GM12878 (cell line): Measurements from ENCODE around the gene SMIM1. TPM values are rescaled to one million over a fixed set of nuclear protein-coding genes. Genes with fewer than 3 reads are reported as not detected.

Experiments used
- ATAC-seq: fragments of 200-7000 bp; cut with Tn5 transposase; 3 replicates; pipeline ENCODE4 v1.9.1; 2020; ENCODE audit warnings: mild to moderate bottlenecking, moderate library complexity
- BruUV-seq: library from RNA; stranded (reverse); fragments of 400-500 nt; replicated peaks from 2 replicates; lab custom pipeline; 2021; lab: Mats Ljungman, UMichigan
- CTCF ChIA-PET: fragments of 300-600 bp; sonication (Branson Sonifier 250); formaldehyde crosslinking; extraction: SDS; loops from one replicate; lab custom pipeline; 2021; ENCODE audit warnings: inconsistent platforms; lab: Yijun Ruan, JAX
- POLR2A ChIA-PET: fragments of 350-600 bp; formaldehyde crosslinking; extraction: SDS; loops from one replicate; lab custom pipeline; 2021; ENCODE audit warnings: inconsistent platforms; lab: Charles Lee
- RAD21 ChIA-PET: fragments of 300-600 bp; sonication (Branson Sonifier 250); formaldehyde crosslinking; loops from one replicate; lab custom pipeline; 2023; ENCODE audit warnings: antibody characterized with exemption; ENCODE audit not compliant: unreplicated experiment; lab: Charles Lee
- SMC1A ChIA-PET: fragments of 300-600 bp; sonication (Branson Sonifier 250); formaldehyde crosslinking; loops from one replicate; lab custom pipeline; 2023; ENCODE audit not compliant: unreplicated experiment, uncharacterized antibody; lab: Charles Lee
- DNase-seq: peaks from one replicate; pipeline ENCODE4 v3.0.0-alpha.2; 2011; ENCODE audit warnings: low read depth, low spot score
- FAIRE-seq: peaks from 3 replicates; lab custom pipeline; 2011; peaks lifted over from hg19 to GRCh38; lab: Jason Lieb, UNC
- H2AFZ ChIP-seq: 2 replicates; pipeline ENCODE4 v1.6.0; 2011; ENCODE audit warnings: low read depth, low read length, control low read depth; ENCODE audit not compliant: control insufficient read depth
- H3K27ac ChIP-seq: 2 replicates; pipeline ENCODE4 v1.5.1; 2011; ENCODE audit warnings: control low read depth; ENCODE audit not compliant: control insufficient read depth, insufficient read depth
- H3K27me3 ChIP-seq, 2 experiments: replicated peaks in 1 of 2; 2 replicates each; pipeline versions ENCODE4 v1.6.0 to v1.6.1; 2011; ENCODE audit warnings: low read length in 1 of 2; ENCODE audit not compliant: control insufficient read depth in 2 of 2, insufficient read depth in 2 of 2
- H3K36me3 ChIP-seq, 2 experiments: 2 replicates each; pipeline ENCODE4 v1.5.1; 2011; ENCODE audit warnings: low read length in 1 of 2; ENCODE audit not compliant: control insufficient read depth in 2 of 2, insufficient read depth in 2 of 2
- H3K4me1 ChIP-seq: 2 replicates; pipeline ENCODE4 v1.6.1; 2011; ENCODE audit warnings: mild to moderate bottlenecking, low read length, moderate library complexity, mixed read lengths; ENCODE audit not compliant: control insufficient read depth, insufficient read depth
- H3K4me2 ChIP-seq: 2 replicates; pipeline ENCODE4 v1.6.0; 2011; ENCODE audit warnings: control low read depth; ENCODE audit not compliant: control insufficient read depth, insufficient read depth
- H3K4me3 ChIP-seq: fragments of 200-600 bp; sonication (generic); 2 replicates; pipeline ENCODE4 v1.5.1; 2016
- H3K79me2 ChIP-seq: 2 replicates; pipeline ENCODE4 v1.6.0; 2011; ENCODE audit warnings: low read length; ENCODE audit not compliant: control insufficient read depth, insufficient read depth
- H3K9ac ChIP-seq: 2 replicates; pipeline ENCODE4 v1.8.0; 2011; ENCODE audit warnings: low read length, control low read depth, mixed read lengths; ENCODE audit not compliant: control insufficient read depth, insufficient read depth
- H3K9me3 ChIP-seq: replicated peaks from 3 replicates; pipeline ENCODE4 v1.5.1; 2011; ENCODE audit warnings: mild to moderate bottlenecking, low read length; ENCODE audit not compliant: control insufficient read depth, insufficient read depth
- H4K20me1 ChIP-seq: 2 replicates; pipeline ENCODE4 v1.6.0; 2011; ENCODE audit not compliant: control insufficient read depth, insufficient read depth
- ATF2 ChIP-seq: IDR thresholded peaks from 2 replicates; pipeline ENCODE4 v1.6.1; 2012; ENCODE audit warnings: low read length, inconsistent platforms
- ATF7 ChIP-seq: fragments of 450-650 bp; IDR thresholded peaks from 2 replicates; pipeline ENCODE4 v1.6.1; 2016; ENCODE audit warnings: low read depth, mild to moderate bottlenecking
- CEBPZ ChIP-seq: fragments of 150-350 bp; IDR thresholded peaks from 2 replicates; pipeline ENCODE4 v1.6.1; 2016; ENCODE audit warnings: low read depth, low read length
- IKZF1 ChIP-seq: fragments of 450-650 bp; conservative IDR thresholded peaks from 2 replicates; pipeline ENCODE4 v1.6.1; 2017; ENCODE audit warnings: antibody characterized with exemption, mild to moderate bottlenecking
- MEF2A ChIP-seq: IDR thresholded peaks from 2 replicates; pipeline ENCODE4 v1.6.1; 2011; ENCODE audit warnings: low read depth, mild to moderate bottlenecking, low read length, moderate library complexity; ENCODE audit not compliant: insufficient read depth
- TBL1XR1 ChIP-seq: IDR thresholded peaks from 2 replicates; pipeline ENCODE4 v1.6.1; 2012; ENCODE audit warnings: low read depth, low read length, improper control_type of control experiment
- TCF3 ChIP-seq: IDR thresholded peaks from 2 replicates; pipeline ENCODE4 v1.6.1; 2012; ENCODE audit warnings: low read depth, mild to moderate bottlenecking, low read length, borderline replicate concordance; ENCODE audit not compliant: insufficient read depth
- YBX1 ChIP-seq: fragments of 450-650 bp; IDR thresholded peaks from 2 replicates; pipeline ENCODE4 v1.6.1; 2016; ENCODE audit warnings: antibody characterized with exemption
- WGBS: methylation state at CpG from one replicate; pipeline ENCODE4 v1.1.6; 2016; ENCODE audit warnings: low lambda C conversion rate; ENCODE audit not compliant: insufficient replicate concordance, insufficient coverage; ENCODE audit errors: missing lambda C conversion rate; 5-methylcytosine and 5-hydroxymethylcytosine counted together
- in situ Hi-C: fragments of 300-500 bp; cut with MboI; formaldehyde crosslinking; loops from 9 replicates; pipeline ENCODE4 v1.14.3; 2018; ENCODE audit warnings: mixed read lengths
- intact Hi-C: fragments of 100-400 bp; cut with micrococcal nuclease; formaldehyde crosslinking; loops from one replicate; pipeline ENCODE4 v1.14.2; 2022; ENCODE audit not compliant: unreplicated experiment
- polyA plus RNA-seq, 11 experiments: library from polyadenylated mRNA; depleted of rRNA in 4 of 11; unstranded in 6 of 11; stranded (reverse) in 5 of 11; fragments of >200 nt; fragmentation: Nextera tagmentation in 4 of 11; fragmentation: Illumina TruSeq in 1 of 11; extraction: Ambion mirVana in 4 of 11; extraction: Trizol in 1 of 11; gene quantifications; 1 replicate in 1 of 11; 2 replicates in 10 of 11; pipeline versions ENCODE4 v1.2.1 to v1.2.3, GENCODE V29; 2011 to 2016; ENCODE audit warnings: inconsistent platforms in 2 of 11, missing spikeins in 2 of 11, low read depth in 1 of 11
- total RNA-seq, 4 experiments: library from RNA; depleted of rRNA in 3 of 4; stranded (reverse); fragments of >200 nt in 3 of 4; fragmentation: Illumina TruSeq in 1 of 4; extraction: Trizol in 1 of 4; gene quantifications; 2 replicates each; pipeline versions ENCODE4 v1.2.1 to v1.2.3, GENCODE V29; 2013 to 2021
- TF ChIP-seq, protein P1 (sequence below): IDR thresholded peaks from 2 replicates; pipeline ENCODE4 v1.6.1; 2012; ENCODE audit warnings: improper control_type of control experiment, low read depth, low read length; ENCODE audit not compliant: insufficient replicate concordance

Gene SMIM1
- total and polyA plus RNA-seq, 10 of the 15 experiments (the other 5 are each of a cell fraction or from before 2014, with no cell fraction given) = 0.30 to 0.37 TPM; not detected in 8

- ChIA-PET CTCF (interaction anchor here (1.6 kb wide), 1 partner anchor 14 kb away, joined by 3 read pairs; no protein-coding TSS in a partner anchor), RAD21 (interaction anchor here (0.6 to 0.7 kb wide), 2 partner anchors 256 to 297 kb away, joined by 3 read pairs; no protein-coding TSS in a partner anchor), POLR2A (no interaction called here), SMC1A (no interaction called here)
- H4K20me1 ChIP-seq = no peaks in the 10 kb centered on the region
- FAIRE-seq = no peak
- H3K4me3 ChIP-seq = no peak overlapping the region
- intact Hi-C loops (no loop called here), in situ Hi-C loops (no loop called here)
- no peak for TF ChIP-seq ATF2
- TF ChIP-seq YBX1 = no peak
- TF ChIP-seq CEBPZ = no peak
- TF ChIP-seq IKZF1 = no peak
- no peak for TF ChIP-seq TBL1XR1
- no peak for TF ChIP-seq MEF2A
- TF ChIP-seq ATF7 = no peak
- TF ChIP-seq, protein P1, sequence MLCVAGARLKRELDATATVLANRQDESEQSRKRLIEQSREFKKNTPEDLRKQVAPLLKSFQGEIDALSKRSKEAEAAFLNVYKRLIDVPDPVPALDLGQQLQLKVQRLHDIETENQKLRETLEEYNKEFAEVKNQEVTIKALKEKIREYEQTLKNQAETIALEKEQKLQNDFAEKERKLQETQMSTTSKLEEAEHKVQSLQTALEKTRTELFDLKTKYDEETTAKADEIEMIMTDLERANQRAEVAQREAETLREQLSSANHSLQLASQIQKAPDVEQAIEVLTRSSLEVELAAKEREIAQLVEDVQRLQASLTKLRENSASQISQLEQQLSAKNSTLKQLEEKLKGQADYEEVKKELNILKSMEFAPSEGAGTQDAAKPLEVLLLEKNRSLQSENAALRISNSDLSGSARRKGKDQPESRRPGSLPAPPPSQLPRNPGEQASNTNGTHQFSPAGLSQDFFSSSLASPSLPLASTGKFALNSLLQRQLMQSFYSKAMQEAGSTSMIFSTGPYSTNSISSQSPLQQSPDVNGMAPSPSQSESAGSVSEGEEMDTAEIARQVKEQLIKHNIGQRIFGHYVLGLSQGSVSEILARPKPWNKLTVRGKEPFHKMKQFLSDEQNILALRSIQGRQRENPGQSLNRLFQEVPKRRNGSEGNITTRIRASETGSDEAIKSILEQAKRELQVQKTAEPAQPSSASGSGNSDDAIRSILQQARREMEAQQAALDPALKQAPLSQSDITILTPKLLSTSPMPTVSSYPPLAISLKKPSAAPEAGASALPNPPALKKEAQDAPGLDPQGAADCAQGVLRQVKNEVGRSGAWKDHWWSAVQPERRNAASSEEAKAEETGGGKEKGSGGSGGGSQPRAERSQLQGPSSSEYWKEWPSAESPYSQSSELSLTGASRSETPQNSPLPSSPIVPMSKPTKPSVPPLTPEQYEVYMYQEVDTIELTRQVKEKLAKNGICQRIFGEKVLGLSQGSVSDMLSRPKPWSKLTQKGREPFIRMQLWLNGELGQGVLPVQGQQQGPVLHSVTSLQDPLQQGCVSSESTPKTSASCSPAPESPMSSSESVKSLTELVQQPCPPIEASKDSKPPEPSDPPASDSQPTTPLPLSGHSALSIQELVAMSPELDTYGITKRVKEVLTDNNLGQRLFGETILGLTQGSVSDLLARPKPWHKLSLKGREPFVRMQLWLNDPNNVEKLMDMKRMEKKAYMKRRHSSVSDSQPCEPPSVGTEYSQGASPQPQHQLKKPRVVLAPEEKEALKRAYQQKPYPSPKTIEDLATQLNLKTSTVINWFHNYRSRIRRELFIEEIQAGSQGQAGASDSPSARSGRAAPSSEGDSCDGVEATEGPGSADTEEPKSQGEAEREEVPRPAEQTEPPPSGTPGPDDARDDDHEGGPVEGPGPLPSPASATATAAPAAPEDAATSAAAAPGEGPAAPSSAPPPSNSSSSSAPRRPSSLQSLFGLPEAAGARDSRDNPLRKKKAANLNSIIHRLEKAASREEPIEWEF = no peak
- TF ChIP-seq TCF3 = no peak
- H2AFZ ChIP-seq = no peak overlapping the region
- BruUV-seq = no TSS peak
- no peak overlapping the region for H3K9ac ChIP-seq
- WGBS = 82% methylated on average over 15 of the region's 20 CpGs
- H3K79me2 ChIP-seq = no peaks in the 10 kb centered on the region
- H3K4me1 ChIP-seq = peaks cover 11% of the 10 kb centered on the region
- ATAC-seq = no peak
- no peak for DNase-seq
- H3K4me2 ChIP-seq = no peak overlapping the region
- H3K36me3 ChIP-seq = peaks cover 9 to 15% of the 10 kb centered on the region in 2 experiments; a peak in 3 of 4 replicates
- H3K27ac ChIP-seq = no peak overlapping the region
- no peaks in the 10 kb centered on the region for H3K27me3 ChIP-seq
- H3K9me3 ChIP-seq = no peaks in the 10 kb centered on the region
Observed at GRCh38 chr1:3777647-3778589, 5.4 kb downstream of the SMIM1 start.
